Neural cell (in vitro differentiated cells): Measurements from ENCODE around the gene COQ10A. TPM values are rescaled to one million over a fixed set of nuclear protein-coding genes. Genes with fewer than 3 reads are reported as not detected.

ENCODE experiments used
- H2AFZ ChIP-seq: fragments of 200-600, 300-800 bp; sonication (generic), shearing (Covaris generic); 2 replicates; pipeline ENCODE4 v1.6.0; 2014; ENCODE audit warnings: low read depth, mild to moderate bottlenecking, antibody characterized with exemption, low read length, moderate library complexity
- H3F3A ChIP-seq: fragments of 200-600 bp; shearing (Covaris generic); 2 replicates; pipeline ENCODE4 v1.6.1; 2016; ENCODE audit warnings: mild to moderate bottlenecking, moderate library complexity, mixed read lengths, antibody characterized with exemption, low read length; ENCODE audit not compliant: insufficient read depth, poor library complexity, severe bottlenecking
- H3K27ac ChIP-seq: fragments of 200-600, 300-800 bp; sonication (generic), shearing (Covaris generic); 2 replicates; pipeline ENCODE4 v1.5.1; 2014; ENCODE audit warnings: mild to moderate bottlenecking, low read length, moderate library complexity
- H3K27me3 ChIP-seq: fragments of 300-800, 200-600 bp; sonication (generic), shearing (Covaris generic); 2 replicates; pipeline ENCODE4 v1.6.0; 2014; ENCODE audit warnings: mild to moderate bottlenecking, low read depth, low read length, moderate library complexity; ENCODE audit not compliant: insufficient read depth
- H3K36me3 ChIP-seq: fragments of 300-800, 200-600 bp; sonication (generic), shearing (Covaris generic); 2 replicates; pipeline ENCODE4 v1.5.1; 2014; ENCODE audit warnings: mild to moderate bottlenecking, antibody characterized with exemption, low read length, moderate library complexity; ENCODE audit not compliant: insufficient read depth
- H3K4me2 ChIP-seq: fragments of 300-800, 200-600 bp; sonication (generic), shearing (Covaris generic); 2 replicates; pipeline ENCODE4 v1.6.0; 2014; ENCODE audit warnings: mild to moderate bottlenecking, low read length
- H3K4me3 ChIP-seq: fragments of 300-800, 200-600 bp; sonication (generic), shearing (Covaris generic); 2 replicates; pipeline ENCODE4 v1.5.1; 2014; ENCODE audit warnings: mild to moderate bottlenecking, low read length, moderate library complexity
- H3K79me2 ChIP-seq: fragments of 200-600 bp; shearing (Covaris generic); replicated peaks from 2 replicates; pipeline ENCODE4 v1.6.0; 2014; ENCODE audit warnings: mild to moderate bottlenecking, low read length, moderate library complexity; ENCODE audit not compliant: insufficient read depth
- H3K9ac ChIP-seq: fragments of 300-800, 200-600 bp; sonication (generic), shearing (Covaris generic); 2 replicates; pipeline ENCODE4 v1.6.1; 2016; ENCODE audit warnings: mild to moderate bottlenecking, low read length, mixed read lengths
- H3K9me2 ChIP-seq: fragments of 200-600 bp; shearing (Covaris generic); 2 replicates; pipeline ENCODE4 v1.6.1; 2016; ENCODE audit warnings: mild to moderate bottlenecking, low read length, mixed read lengths; ENCODE audit not compliant: insufficient read depth
- H3K9me3 ChIP-seq: fragments of 200-600, 300-800 bp; sonication (generic), shearing (Covaris generic); 2 replicates; pipeline ENCODE4 v1.6.1; 2016; ENCODE audit warnings: mild to moderate bottlenecking, mixed run types, low read length, moderate library complexity, mixed read lengths
- H4K20me1 ChIP-seq: fragments of 200-600 bp; shearing (Covaris generic); 2 replicates; pipeline ENCODE4 v1.6.1; 2016; ENCODE audit warnings: mild to moderate bottlenecking, mixed run types; ENCODE audit not compliant: insufficient read depth
- CTCF ChIP-seq: fragments of 450-650 bp; IDR thresholded peaks from 2 replicates; pipeline ENCODE4 v1.5.1; 2014; ENCODE audit warnings: antibody characterized with exemption, mild to moderate bottlenecking, moderate library complexity; ENCODE audit not compliant: poor library complexity, severe bottlenecking
- EP300 ChIP-seq: fragments of 450-650 bp; conservative IDR thresholded peaks from 2 replicates; pipeline ENCODE4 v1.6.1; 2014; ENCODE audit warnings: antibody characterized with exemption, mild to moderate bottlenecking, moderate library complexity; ENCODE audit not compliant: poor library complexity, severe bottlenecking
- EZH2 ChIP-seq: fragments of 200-600, 300-800 bp; shearing (Covaris generic), sonication (generic); IDR thresholded peaks from 2 replicates; pipeline ENCODE4 v1.6.1; 2014; ENCODE audit warnings: antibody characterized with exemption, low read length, borderline replicate concordance, mild to moderate bottlenecking; ENCODE audit not compliant: insufficient read depth, poor library complexity, severe bottlenecking
- MXI1 ChIP-seq: fragments of 450-650 bp; conservative IDR thresholded peaks from 2 replicates; pipeline ENCODE4 v1.6.1; 2014; ENCODE audit warnings: antibody characterized with exemption, mild to moderate bottlenecking; ENCODE audit not compliant: poor library complexity, severe bottlenecking
- POLR2AphosphoS5 ChIP-seq: IDR thresholded peaks from 2 replicates; pipeline ENCODE4 v1.6.1; 2012
- RAD21 ChIP-seq: fragments of 450-650 bp; conservative IDR thresholded peaks from 2 replicates; pipeline ENCODE4 v1.6.1; 2014; ENCODE audit warnings: antibody characterized with exemption, mild to moderate bottlenecking, moderate library complexity
- REST ChIP-seq: IDR thresholded peaks from 2 replicates; pipeline ENCODE4 v1.6.1; 2012; ENCODE audit warnings: borderline replicate concordance
- SMC3 ChIP-seq: fragments of 450-650 bp; conservative IDR thresholded peaks from 2 replicates; pipeline ENCODE4 v1.6.1; 2014; ENCODE audit warnings: antibody characterized with exemption, mild to moderate bottlenecking, moderate library complexity; ENCODE audit not compliant: poor library complexity
- TAF1 ChIP-seq: IDR thresholded peaks from 2 replicates; pipeline ENCODE4 v1.6.1; 2012; ENCODE audit warnings: low read depth
- polyA minus RNA-seq: library from RNA; depleted of rRNA, polyadenylated mRNA; stranded (reverse); fragments of >200 nt; gene quantifications from 2 replicates; pipeline ENCODE4 v1.2.3, GENCODE V29; 2014
- polyA plus RNA-seq: library from polyadenylated mRNA; depleted of rRNA; stranded (reverse); fragments of >200 nt; gene quantifications from 2 replicates; pipeline ENCODE4 v1.2.3, GENCODE V29; 2014

Gene COQ10A
- polyA plus RNA-seq, result 56.5 and 62.4 TPM in 2 replicates
- polyA minus RNA-seq, result 22.2 TPM in 2 replicates

GRCh38 chr12:56266693-56267442, at the start of gene COQ10A:
TSS of gene COQ10A (plus strand) at chr12:56266942. CDS start at chr12:56267119, 177 bp downstream.
- peak within 1 kb of the TSS; percentile 63 for H3K4me2 ChIP-seq
- H4K20me1 ChIP-seq, result no peaks in the 10 kb centered on the region
- H2AFZ ChIP-seq, result peak within 1 kb of the TSS; percentile 89
- H3K9ac ChIP-seq, result peak within 1 kb of the TSS; percentile 80
- H3F3A ChIP-seq, result no peaks in the 10 kb centered on the region
- H3K27me3 ChIP-seq, result no peaks in the 10 kb centered on the region
- peak within 1 kb of the TSS; percentile 83 for H3K4me3 ChIP-seq
- peak; percentile 66 for TF ChIP-seq SMC3
- peak; percentile 74 for TF ChIP-seq EP300
- TF ChIP-seq MXI1, result peak; percentile 91
- peak; percentile 90 for TF ChIP-seq CTCF
- peak; percentile 88 for TF ChIP-seq POLR2AphosphoS5
- peak; percentile 53 for TF ChIP-seq RAD21
- peak; percentile 72 for TF ChIP-seq REST
- no peak for TF ChIP-seq EZH2
- peak; percentile 43 for TF ChIP-seq TAF1
- no peaks in the 10 kb centered on the region for H3K9me3 ChIP-seq
- H3K9me2 ChIP-seq, result no peaks in the 10 kb centered on the region
- H3K36me3 ChIP-seq, result no peaks in the 10 kb centered on the region
- no peaks in the 10 kb centered on the region for H3K79me2 ChIP-seq
- H3K27ac ChIP-seq, result peak within 1 kb of the TSS; percentile 80

- peaks cover 9% of the 10 kb centered on the region for H3K79me2 ChIP-seq
- H3F3A ChIP-seq, result peaks cover 5% of the 10 kb centered on the region
- no peak overlapping the region for H3K4me2 ChIP-seq
- no peaks in the 10 kb centered on the region for H4K20me1 ChIP-seq
- H3K4me3 ChIP-seq, result peak overlapping the region; percentile 78
- H2AFZ ChIP-seq, result no peak overlapping the region
- no peaks in the 10 kb centered on the region for H3K9me3 ChIP-seq
- H3K9ac ChIP-seq, result no peak overlapping the region
- H3K27me3 ChIP-seq, result no peaks in the 10 kb centered on the region
- TF ChIP-seq TAF1, result no peak
- no peak for TF ChIP-seq POLR2AphosphoS5
- no peak for TF ChIP-seq REST
- no peak for TF ChIP-seq EP300
- H3K9me2 ChIP-seq, result no peaks in the 10 kb centered on the region
- no peak overlapping the region for H3K27ac ChIP-seq
- H3K36me3 ChIP-seq, result no peaks in the 10 kb centered on the region
These were observed 46.9 kb upstream of the COQ10A start for GRCh38 chr12:56219840-56220239.
